Chondrocyte (in vitro differentiated cells): ENCODE measurements around the gene HES6. TPM values are rescaled to one million over a fixed set of nuclear protein-coding genes. Genes with fewer than 3 reads are reported as not detected.

Experiments used
- DNase-seq: peaks from one replicate; pipeline ENCODE4 v3.0.0; 2021; ENCODE audit warnings: mixed read lengths, low spot score
- H3K27ac Mint-ChIP-seq: one replicate; pipeline ENCODE4 v1.8.0; 2021; ENCODE audit warnings: mild to moderate bottlenecking, moderate library complexity, mixed read lengths; ENCODE audit not compliant: unreplicated experiment
- H3K27me3 Mint-ChIP-seq: 2 replicates; pipeline ENCODE4 v1.8.0; 2021; ENCODE audit warnings: low read depth, mixed read lengths
- H3K36me3 Mint-ChIP-seq: 2 replicates; pipeline ENCODE4 v1.8.0; 2021; ENCODE audit warnings: low read depth, mixed read lengths
- H3K4me1 Mint-ChIP-seq: 2 replicates; pipeline ENCODE4 v1.8.0; 2021; ENCODE audit warnings: low read depth, mild to moderate bottlenecking, mixed read lengths
- H3K4me3 Mint-ChIP-seq: one replicate; pipeline ENCODE4 v1.8.0; 2021; ENCODE audit warnings: mild to moderate bottlenecking, moderate library complexity, mixed read lengths; ENCODE audit not compliant: unreplicated experiment
- H3K9me3 Mint-ChIP-seq: 2 replicates; pipeline ENCODE4 v1.8.0; 2021; ENCODE audit warnings: low read depth, mixed read lengths
- total RNA-seq: library from RNA; stranded (reverse); gene quantifications from 3 replicates; pipeline ENCODE4 v1.2.1, GENCODE V29; 2021
- TF ChIP-seq, protein P1 (sequence below): fragments of 200-600 bp; sonication (generic); IDR thresholded peaks from 2 replicates; pipeline ENCODE4 v1.5.0; 2021; ENCODE audit warnings: antibody characterized with exemption, mild to moderate bottlenecking, moderate library complexity

The HES6 gene
- total RNA-seq, 1 donor from 2014 or later: 16.2 TPM

DNA sequence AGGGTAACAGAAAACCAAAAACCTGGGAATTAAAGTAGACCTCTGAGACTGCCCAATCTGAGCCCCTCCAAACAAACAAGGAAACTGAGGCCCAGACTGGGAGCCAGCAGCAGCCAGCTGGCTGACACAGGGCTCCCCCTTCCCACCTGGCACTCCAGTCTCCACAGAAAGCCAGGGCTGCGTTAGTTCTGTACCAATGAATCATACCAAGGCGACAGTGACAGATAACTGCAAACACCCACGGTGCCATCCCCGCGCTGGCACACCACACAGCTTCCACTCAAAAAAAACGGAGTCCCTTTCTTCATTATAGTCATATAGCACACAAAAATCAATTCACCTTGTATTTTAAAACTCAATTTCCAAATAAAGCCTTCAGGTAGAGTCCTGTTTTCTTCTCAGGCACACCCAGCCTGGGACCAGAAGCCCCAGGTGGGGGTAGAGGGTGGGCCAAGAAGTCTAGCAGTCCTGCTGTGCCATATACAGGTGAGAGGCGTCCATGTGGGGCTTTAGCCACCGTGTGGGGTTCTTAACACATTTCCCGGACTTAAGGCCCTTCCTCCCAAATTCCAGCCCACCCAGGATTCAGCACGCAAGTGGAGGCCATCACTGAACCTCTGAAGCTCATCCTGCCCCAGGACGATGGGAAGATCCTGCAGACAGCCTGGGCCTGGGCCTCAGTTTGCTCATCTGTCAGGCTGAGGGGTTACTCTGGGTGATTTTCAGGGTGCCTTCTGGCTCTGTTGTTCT, 47.3 kb upstream of the HES6 start:
- peak; percentile 37 for DNase-seq
- Mint-ChIP-seq H3K9me3 (no peaks in the 10 kb centered on the region), H3K4me1 (peaks cover 35% of the 10 kb centered on the region), H3K27me3 (no peaks in the 10 kb centered on the region), H3K27ac (peak overlapping the region; percentile 92), H3K36me3 (no peaks in the 10 kb centered on the region), H3K4me3 (peak overlapping the region; percentile 78)
- TF ChIP-seq, protein P1, sequence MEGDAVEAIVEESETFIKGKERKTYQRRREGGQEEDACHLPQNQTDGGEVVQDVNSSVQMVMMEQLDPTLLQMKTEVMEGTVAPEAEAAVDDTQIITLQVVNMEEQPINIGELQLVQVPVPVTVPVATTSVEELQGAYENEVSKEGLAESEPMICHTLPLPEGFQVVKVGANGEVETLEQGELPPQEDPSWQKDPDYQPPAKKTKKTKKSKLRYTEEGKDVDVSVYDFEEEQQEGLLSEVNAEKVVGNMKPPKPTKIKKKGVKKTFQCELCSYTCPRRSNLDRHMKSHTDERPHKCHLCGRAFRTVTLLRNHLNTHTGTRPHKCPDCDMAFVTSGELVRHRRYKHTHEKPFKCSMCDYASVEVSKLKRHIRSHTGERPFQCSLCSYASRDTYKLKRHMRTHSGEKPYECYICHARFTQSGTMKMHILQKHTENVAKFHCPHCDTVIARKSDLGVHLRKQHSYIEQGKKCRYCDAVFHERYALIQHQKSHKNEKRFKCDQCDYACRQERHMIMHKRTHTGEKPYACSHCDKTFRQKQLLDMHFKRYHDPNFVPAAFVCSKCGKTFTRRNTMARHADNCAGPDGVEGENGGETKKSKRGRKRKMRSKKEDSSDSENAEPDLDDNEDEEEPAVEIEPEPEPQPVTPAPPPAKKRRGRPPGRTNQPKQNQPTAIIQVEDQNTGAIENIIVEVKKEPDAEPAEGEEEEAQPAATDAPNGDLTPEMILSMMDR: no peak

DNA sequence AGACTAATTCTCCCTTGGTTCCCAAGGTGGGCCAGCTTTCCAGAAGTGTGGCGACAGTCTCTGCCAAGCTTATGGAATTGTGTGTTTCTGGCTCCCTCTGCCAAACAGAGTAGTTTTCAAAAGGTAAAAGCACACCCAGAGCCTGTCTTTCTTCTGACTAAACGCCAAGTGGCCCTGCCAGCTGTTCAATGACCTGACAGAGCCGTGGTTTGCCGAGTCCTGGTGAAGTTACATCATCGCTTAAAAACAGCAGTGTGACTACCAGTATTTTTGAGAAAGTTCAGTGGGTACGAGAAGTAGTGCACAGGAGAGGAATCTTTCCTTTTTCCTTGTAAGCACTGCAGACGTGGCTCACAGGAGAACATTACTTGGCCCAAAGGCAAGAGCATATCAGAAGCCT, 46.7 kb upstream of the HES6 start:
- H3K4me1 Mint-ChIP-seq: peaks cover 35% of the 10 kb centered on the region
- DNase-seq: no peak
- TF ChIP-seq, protein P1: no peak
- H3K4me3 Mint-ChIP-seq: peak overlapping the region; percentile 78
- H3K9me3 Mint-ChIP-seq: no peaks in the 10 kb centered on the region
- H3K36me3 Mint-ChIP-seq: no peaks in the 10 kb centered on the region
- H3K27me3 Mint-ChIP-seq: no peaks in the 10 kb centered on the region
- peak overlapping the region; percentile 92 for H3K27ac Mint-ChIP-seq

DNA sequence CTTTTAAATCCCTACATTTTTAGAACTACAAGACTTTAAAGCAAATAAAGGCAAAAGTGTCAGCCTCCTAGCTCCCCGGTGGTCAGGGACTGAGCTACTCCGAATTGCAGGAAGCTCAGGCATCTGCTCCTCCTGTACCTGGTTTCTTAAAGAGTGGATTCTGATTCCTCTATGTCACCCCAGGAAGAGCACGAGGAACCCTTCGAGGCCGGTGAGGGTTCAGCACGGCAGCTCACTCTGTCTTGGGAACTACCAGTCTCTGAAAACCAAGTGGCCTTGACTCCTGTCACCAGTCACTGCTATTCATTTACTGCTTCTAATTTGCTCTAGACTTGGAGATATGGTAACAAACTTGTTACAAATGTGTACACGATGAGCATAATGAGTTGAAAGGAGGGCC, 46.3 kb upstream of the HES6 start:
- no peaks in the 10 kb centered on the region for H3K27me3 Mint-ChIP-seq
- no peak overlapping the region for H3K4me3 Mint-ChIP-seq
- DNase-seq: no peak
- no peaks in the 10 kb centered on the region for H3K9me3 Mint-ChIP-seq
- H3K4me1 Mint-ChIP-seq: peaks cover 35% of the 10 kb centered on the region
- peak overlapping the region; percentile 92 for H3K27ac Mint-ChIP-seq
- TF ChIP-seq, protein P1: no peak
- no peaks in the 10 kb centered on the region for H3K36me3 Mint-ChIP-seq

DNA sequence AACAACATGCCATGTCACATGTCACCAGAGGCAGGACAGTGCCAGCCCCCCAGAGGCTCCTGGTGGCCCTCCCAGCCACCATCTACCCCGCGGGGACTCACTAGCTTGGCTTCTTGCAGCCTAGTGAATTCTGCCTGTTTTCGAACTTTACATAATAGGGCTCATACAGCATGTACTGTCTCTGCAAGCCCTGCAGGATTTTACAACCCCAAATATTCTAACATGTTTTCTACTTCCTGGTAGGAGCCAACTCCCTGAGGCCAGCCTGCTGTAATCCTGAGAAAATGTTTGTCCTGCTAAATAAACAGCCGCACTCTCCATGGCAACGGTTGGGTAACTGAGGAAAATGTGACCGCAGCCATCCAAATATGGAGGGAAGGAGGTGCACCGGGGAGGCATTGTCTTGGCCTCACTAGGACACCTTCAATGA, 45.8 kb upstream of the HES6 start:
- Mint-ChIP-seq H3K9me3 (no peaks in the 10 kb centered on the region), H3K27me3 (no peaks in the 10 kb centered on the region), H3K27ac (peak overlapping the region; percentile 92), H3K4me3 (no peak overlapping the region), H3K36me3 (no peaks in the 10 kb centered on the region), H3K4me1 (peaks cover 35% of the 10 kb centered on the region)
- DNase-seq: no peak
- TF ChIP-seq, protein P1: no peak

DNA sequence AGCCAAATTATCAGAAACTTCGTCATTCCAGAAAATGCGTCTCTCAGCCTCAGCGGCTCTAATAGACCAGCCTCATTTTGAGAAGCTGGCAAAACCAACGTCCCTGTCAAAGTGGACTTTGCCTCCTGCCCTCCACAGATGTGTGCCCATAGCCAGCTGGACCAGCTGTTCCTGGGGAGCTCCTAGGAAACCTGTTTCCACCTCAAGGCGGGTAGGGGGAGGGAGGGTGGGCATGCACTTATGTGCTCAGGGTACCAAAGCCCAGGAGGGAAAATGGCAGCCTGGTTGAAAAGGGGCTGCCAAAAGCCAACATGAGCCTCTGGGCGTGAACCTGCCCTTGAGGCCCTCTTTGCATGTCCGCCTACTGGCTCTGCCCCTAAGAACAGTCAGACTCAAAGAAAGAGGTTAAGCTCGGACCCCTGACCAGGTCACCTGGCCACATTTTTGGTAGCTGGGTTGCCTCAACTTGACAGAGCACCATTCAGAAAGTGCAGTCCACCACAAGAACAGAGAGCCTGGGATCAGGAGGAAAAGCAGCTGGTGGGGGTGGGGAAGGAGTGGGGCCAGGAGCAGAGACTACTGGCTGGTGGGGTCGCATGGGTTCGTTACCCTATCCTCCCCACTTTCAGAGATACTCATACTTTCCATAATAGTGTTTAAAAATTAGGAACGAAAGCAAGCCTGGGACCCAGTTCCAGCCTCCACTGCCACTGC, 45.1 kb upstream of the HES6 start:
- H3K4me3 Mint-ChIP-seq: no peak overlapping the region
- H3K27ac Mint-ChIP-seq: peak overlapping the region; percentile 92
- no peak for DNase-seq
- H3K36me3 Mint-ChIP-seq: no peaks in the 10 kb centered on the region
- no peaks in the 10 kb centered on the region for H3K27me3 Mint-ChIP-seq
- TF ChIP-seq, protein P1: no peak
- no peaks in the 10 kb centered on the region for H3K9me3 Mint-ChIP-seq
- peaks cover 35% of the 10 kb centered on the region for H3K4me1 Mint-ChIP-seq
